Right ventricle myocardium inferior (tissue), 1 donor: ENCODE measurements around the gene HPCA. TPM values are rescaled to one million over a fixed set of nuclear protein-coding genes. Genes with fewer than 3 reads are reported as not detected.
A peak's percentile ranks its signal among the peaks of the same experiment; 100 is the strongest.
"Not testable (repeated sequence)": the region's sequence is repeated elsewhere in the genome, so short reads cannot be mapped to it uniquely, and the experiment has no call there.

ENCODE experiments used
- ATAC-seq: fragments of 200-7000 bp; cut with Tn5 transposase; one replicate; pipeline ENCODE4 v1.9.1; 2020; ENCODE audit warnings: mild to moderate bottlenecking, moderate library complexity
- DNase-seq: peaks from one replicate; pipeline ENCODE4 v3.0.0; 2021; ENCODE audit errors: missing footprints
- intact Hi-C: fragments of 100-400 bp; cut with DNase I; formaldehyde crosslinking; loops from one replicate; pipeline ENCODE4 v1.11.0; 2022
- total RNA-seq: library from RNA; stranded (reverse); fragmentation: NEBNext Ultra II Directional; extraction: Animal tissue kit (Norgen Biotek cat#: 25700); gene quantifications from one replicate; pipeline ENCODE4 v1.2.1, GENCODE V29; 2021
- donor health status: DM: no; HTN: yes; CAD: no; lungs with severe emphysema.

The HPCA gene
- total RNA-seq, 1 donor from 2014 or later = not detected

DNA sequence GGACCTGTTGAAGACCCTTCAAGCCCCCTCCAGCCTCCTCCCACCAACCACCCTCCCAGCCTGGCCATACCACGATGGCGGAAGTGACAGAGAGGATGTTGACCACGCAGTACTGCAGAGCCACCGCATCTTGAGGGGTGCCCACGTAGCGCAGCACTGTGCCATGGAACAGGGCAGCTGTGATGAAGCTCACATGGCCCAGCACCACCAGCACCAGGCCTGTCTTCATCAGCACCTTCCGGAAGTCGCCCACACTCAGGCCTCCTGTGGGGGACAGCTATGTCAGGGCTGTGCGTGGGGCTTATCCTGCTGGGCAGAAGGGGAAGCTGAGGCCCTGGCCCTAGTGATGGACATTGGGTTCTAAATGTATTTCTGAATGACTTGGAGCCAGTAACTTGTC lies 11.8 kb downstream of the HPCA start:
- intact Hi-C loops = no loop called here
- ATAC-seq (no peak), DNase-seq (no peak)

- ATAC-seq (no peak), DNase-seq (no peak)
- intact Hi-C loops = no loop called here
These were observed 12.7 kb downstream of the HPCA start for GRCh38 chr1:32898958-32899357.

DNA sequence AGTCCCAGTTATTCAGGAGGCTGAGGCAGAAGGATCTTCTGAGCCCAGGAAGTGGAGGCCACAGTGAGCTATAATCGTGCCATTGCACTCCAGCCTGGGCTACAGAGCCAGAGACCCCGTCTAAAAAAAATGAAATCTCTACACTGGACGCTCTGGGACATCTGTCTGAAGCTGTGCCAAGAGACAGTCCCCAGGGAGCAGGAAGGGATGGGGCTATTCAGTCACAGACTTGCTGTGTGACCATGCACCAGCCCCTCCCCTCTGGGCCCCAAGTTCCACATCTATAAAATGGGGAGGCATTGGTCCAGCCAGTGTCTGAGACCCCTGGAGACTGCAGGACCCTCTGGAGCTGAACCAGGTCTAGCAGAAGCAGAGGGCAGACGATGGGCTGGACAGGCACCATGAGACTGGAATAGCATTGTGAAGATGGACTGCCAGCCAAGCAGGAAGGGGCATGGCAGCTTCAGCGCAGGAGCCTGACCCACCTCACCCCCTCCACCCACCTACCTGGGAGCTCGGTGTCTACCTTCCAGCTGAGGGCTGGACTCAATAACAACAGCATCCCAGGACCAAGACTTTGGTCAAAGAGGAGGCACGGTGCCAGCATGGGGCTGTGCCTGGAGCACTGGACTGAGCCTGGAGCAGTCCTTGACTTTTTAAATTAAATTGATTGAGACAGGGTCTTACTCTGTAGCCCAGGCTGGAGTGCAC lies 13.4 kb downstream of the HPCA start:
- intact Hi-C loops = no loop called here
- no peak for DNase-seq
- no peak for ATAC-seq

DNA sequence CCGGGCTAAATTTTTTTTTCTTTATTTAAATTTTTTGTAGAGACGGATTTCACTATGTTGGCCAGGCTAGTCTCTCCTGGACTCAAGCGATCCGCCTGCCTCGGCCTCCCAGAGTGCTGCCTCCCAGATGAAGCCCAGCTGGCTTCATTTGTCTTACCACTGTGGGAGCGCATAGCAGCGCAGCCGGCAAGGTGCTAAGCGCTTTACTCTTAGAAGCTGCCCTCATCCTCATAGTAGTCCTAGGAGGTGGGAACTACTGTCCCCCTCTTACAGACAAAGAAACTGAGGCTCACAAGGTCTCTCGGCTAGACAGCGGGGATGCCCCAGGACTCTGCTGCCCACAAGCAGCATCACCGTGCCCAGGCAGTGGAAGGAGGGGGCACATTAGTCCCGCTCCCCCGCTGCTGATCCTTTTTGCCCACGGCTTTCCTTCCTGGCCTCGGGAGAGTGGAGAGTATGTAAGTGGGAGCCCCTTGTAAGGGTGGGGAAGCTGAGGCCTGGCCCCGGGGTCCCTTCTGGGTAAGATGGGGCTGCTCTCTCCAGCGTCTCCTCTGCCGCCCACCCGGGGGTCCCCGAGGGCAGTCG lies 14.2 kb downstream of the HPCA start:
- DNase-seq = no peak
- ATAC-seq = peak; percentile 4
- intact Hi-C loops = no loop called here

GRCh38 chr1:32900956-32901822 lies 14.9 kb downstream of the HPCA start, which contains the start of gene TMEM54:
TSS of gene TMEM54 (minus strand) at chr1:32901389. CDS start at chr1:32901238, 151 bp downstream.
- ATAC-seq (peak; percentile 85), DNase-seq (no peak)
- intact Hi-C loops = no loop called here

DNA sequence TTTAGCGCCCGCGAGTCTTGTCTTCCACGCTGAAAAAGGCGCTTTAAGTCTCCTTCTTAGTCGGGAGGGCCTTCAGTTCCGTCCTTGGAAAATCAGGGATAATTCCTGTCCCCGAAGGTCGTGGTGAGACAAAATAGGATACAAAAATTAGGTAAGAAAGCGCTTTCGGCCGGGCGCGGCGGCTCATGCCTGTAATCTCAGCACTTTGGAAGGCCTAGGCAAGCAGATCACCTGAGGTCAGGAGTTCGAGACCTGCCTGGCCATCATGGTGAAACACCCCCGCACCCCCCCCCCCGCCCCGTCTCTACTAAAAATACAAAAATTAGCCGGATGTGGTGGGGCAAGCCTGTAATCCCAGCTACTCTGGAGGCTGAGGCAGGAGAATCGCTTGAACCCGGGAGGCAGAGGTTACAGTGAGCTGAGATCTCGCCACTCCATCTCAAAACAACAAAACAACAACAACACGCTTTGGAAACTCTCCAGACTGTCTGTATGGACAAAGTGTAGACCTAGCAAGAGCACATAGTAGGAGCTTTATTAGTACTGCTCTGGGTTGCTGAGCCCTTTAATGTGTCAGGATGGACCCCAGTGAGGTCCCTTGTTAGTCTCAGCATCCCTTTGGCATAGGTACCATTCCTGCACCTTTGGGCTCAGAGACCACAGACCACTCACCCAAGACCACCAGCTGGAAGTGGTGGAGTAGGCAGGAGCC lies 15.7 kb downstream of the HPCA start:
- ATAC-seq (no peak), DNase-seq (no peak)
- intact Hi-C loops = no loop called here

GRCh38 chr1:32902535-32902920 lies 16.2 kb downstream of the HPCA start:
- DNase-seq (no peak), ATAC-seq (no peak)
- intact Hi-C loops = no loop called here

- ATAC-seq (no peak), DNase-seq (no peak)
- intact Hi-C loops = no loop called here
These were observed 17.9 kb downstream of the HPCA start for GRCh38 chr1:32903991-32904785.

DNA sequence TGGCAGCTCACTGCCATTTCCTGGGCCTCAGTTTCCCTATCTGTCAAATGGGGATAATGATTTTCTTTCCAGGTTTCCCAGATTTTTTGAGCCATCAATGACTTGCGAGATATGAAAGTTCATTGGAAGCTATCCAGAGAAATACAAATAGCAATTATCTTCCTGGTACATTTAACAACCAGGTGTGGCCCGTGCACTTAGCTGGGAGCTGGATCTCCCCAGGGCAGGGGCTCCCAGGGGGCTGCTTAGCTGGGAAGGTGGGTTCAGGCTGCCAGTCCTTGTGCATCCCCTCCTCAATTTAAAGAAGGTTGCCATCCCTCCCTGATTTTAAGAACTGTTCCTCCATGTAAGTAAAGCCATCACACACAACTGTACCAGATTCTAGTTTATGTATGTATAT lies 18.5 kb downstream of the HPCA start:
- ATAC-seq = no peak
- intact Hi-C loops = no loop called here
- no peak for DNase-seq

DNA sequence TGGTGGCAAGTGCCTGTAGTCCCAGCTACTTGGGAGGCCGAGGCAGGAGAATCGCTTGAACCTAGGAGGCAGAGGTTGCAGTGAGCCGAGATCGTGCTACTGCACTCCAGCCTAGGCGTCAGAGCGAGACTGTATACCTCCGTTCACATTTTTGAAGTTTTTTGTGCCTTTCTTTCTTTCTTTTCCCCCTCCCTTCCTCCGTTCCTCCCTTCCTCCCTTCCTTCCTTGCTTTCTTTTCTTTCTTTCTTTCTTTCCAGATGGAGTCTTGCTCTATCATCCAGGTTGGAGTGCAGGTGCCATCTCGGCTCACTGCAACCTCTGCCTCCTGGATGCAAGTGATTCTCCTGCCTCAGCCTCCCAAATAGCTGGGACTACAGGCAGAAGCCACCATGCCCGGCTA lies 19.3 kb downstream of the HPCA start:
- intact Hi-C loops, ATAC-seq, DNase-seq: not testable (repeated sequence)

- DNase-seq = no peak
- ATAC-seq = no peak
- intact Hi-C loops = no loop called here
These were observed 20.4 kb downstream of the HPCA start for GRCh38 chr1:32906654-32907053.

DNA sequence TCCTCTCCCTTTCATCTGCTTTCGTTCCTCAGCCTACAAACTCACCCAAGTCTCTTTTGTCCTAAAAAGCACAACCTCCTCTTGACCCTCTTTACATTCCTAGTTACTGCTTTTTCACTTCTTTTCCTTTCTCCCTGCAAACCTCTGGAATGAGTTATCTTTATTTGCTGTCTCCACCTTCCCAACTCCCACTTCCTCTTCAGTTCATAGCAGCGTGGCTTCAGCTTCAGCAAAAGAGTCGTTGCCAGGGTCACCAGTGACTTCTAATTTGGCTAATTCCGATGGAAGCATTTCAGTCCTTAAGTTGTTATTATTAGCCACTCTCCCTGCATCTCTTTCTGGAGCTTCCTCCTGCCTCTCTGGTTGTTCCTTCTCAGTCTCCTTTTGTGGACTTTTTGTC lies 21.1 kb downstream of the HPCA start:
- DNase-seq = no peak
- ATAC-seq = no peak
- intact Hi-C loops = no loop called here

GRCh38 chr1:32910319-32910718 lies 24.0 kb downstream of the HPCA start:
- DNase-seq = no peak
- no peak for ATAC-seq
- intact Hi-C loops = no loop called here

- DNase-seq = no peak
- ATAC-seq = no peak
- intact Hi-C loops = no loop called here
These were observed 29.7 kb downstream of the HPCA start for GRCh38 chr1:32915766-32916706.

DNA sequence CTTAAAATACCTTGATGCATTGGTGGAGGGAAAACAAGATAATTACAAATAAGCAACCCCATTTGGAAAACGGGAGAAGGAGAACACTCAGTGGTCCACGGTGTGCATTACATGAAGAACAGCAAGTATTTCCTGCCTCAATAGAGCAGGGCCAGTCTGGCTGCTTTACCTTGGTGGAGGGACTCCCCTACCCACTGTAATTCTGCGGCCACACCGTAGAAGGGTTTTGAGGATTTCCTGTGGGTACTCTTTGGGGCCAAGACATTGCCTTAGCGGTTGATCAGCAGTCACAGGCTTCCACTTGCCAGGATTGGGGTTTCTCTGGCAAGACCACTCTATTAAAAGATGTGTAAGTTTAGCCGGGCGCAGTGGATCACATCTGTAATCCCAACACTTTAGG lies 31.2 kb downstream of the HPCA start:
- intact Hi-C loops = no loop called here
- ATAC-seq = no peak
- DNase-seq = no peak

- intact Hi-C loops = no loop called here
- DNase-seq (no peak), ATAC-seq (no peak)
These were observed 31.9 kb downstream of the HPCA start for GRCh38 chr1:32918179-32918578.
